GM23338 (cell line): Measurements from ENCODE around the gene FKBP5. TPM values are rescaled to one million over a fixed set of nuclear protein-coding genes. Genes with fewer than 3 reads are reported as not detected.
A peak's percentile ranks its signal among the peaks of the same experiment; 100 is the strongest.

ENCODE experiments used
- ATAC-seq: fragments of 200-7000 bp; cut with Tn5 transposase; 3 replicates; pipeline ENCODE4 v1.9.1; 2020
- DNase-seq: peaks from one replicate; pipeline ENCODE4 v3.0.0-alpha.2; 2015; ENCODE audit warnings: low spot score
- H2AFZ ChIP-seq: fragments of 200-600 bp; sonication (generic); 2 replicates; pipeline ENCODE4 v1.8.0; 2016; ENCODE audit warnings: antibody characterized with exemption, mild to moderate bottlenecking, moderate library complexity
- H3F3A ChIP-seq: fragments of 200-600 bp; sonication (generic); replicated peaks from 2 replicates; pipeline ENCODE4 v1.8.0; 2017; ENCODE audit warnings: antibody characterized with exemption, mixed run types, low read depth
- H3K27ac ChIP-seq: fragments of 200-600 bp; sonication (generic); 2 replicates; pipeline ENCODE4 v1.6.1; 2016; ENCODE audit warnings: low read depth
- H3K27me3 ChIP-seq: fragments of 200-600 bp; sonication (generic); 2 replicates; pipeline ENCODE4 v1.8.0; 2016; ENCODE audit warnings: mild to moderate bottlenecking, mixed run types, moderate library complexity; ENCODE audit not compliant: insufficient read depth
- H3K36me3 ChIP-seq: fragments of 200-600 bp; sonication (generic); 2 replicates; pipeline ENCODE4 v1.8.0; 2016; ENCODE audit warnings: mild to moderate bottlenecking; ENCODE audit not compliant: insufficient read depth
- H3K4me1 ChIP-seq: fragments of 200-600 bp; sonication (generic); 2 replicates; pipeline ENCODE4 v1.8.0; 2016; ENCODE audit warnings: mild to moderate bottlenecking, moderate library complexity; ENCODE audit not compliant: insufficient read depth
- H3K4me2 ChIP-seq: fragments of 200-600 bp; sonication (generic); 2 replicates; pipeline ENCODE4 v1.7.1; 2017; ENCODE audit warnings: mixed run types
- H3K4me3 ChIP-seq: fragments of 200-600 bp; sonication (generic); 2 replicates; pipeline ENCODE4 v1.6.1; 2016; ENCODE audit warnings: mixed run types
- H3K79me2 ChIP-seq: fragments of 200-600 bp; sonication (generic); replicated peaks from 2 replicates; pipeline ENCODE4 v1.8.0; 2017; ENCODE audit warnings: mild to moderate bottlenecking; ENCODE audit not compliant: insufficient read depth
- H3K9me2 ChIP-seq: fragments of 200-600 bp; sonication (generic); 2 replicates; pipeline ENCODE4 v1.8.0; 2017; ENCODE audit not compliant: insufficient read depth
- H4K20me1 ChIP-seq: fragments of 200-600 bp; sonication (generic); replicated peaks from 2 replicates; pipeline ENCODE4 v1.8.0; 2017; ENCODE audit warnings: mild to moderate bottlenecking; ENCODE audit not compliant: insufficient read depth
- H3K27ac Mint-ChIP-seq: 2 replicates; pipeline ENCODE4 v1.8.0; 2020; ENCODE audit warnings: inconsistent platforms, mild to moderate bottlenecking, moderate library complexity, mixed read lengths
- H3K27me3 Mint-ChIP-seq: 3 replicates; pipeline ENCODE4 v1.8.0; 2022; ENCODE audit warnings: low read depth, mild to moderate bottlenecking, moderate library complexity, mixed read lengths, inconsistent platforms; ENCODE audit not compliant: insufficient read depth, poor library complexity
- H3K36me3 Mint-ChIP-seq: 3 replicates; pipeline ENCODE4 v1.8.0; 2021; ENCODE audit warnings: low read depth, mild to moderate bottlenecking, inconsistent platforms, moderate library complexity, mixed read lengths
- H3K4me1 Mint-ChIP-seq: 3 replicates; pipeline ENCODE4 v1.8.0; 2020; ENCODE audit warnings: mild to moderate bottlenecking, inconsistent platforms, mixed read lengths
- H3K4me3 Mint-ChIP-seq: 3 replicates; pipeline ENCODE4 v1.8.0; 2021; ENCODE audit warnings: moderate library complexity, mild to moderate bottlenecking, inconsistent platforms, mixed read lengths
- H3K9me3 Mint-ChIP-seq: 3 replicates; pipeline ENCODE4 v1.8.0; 2020; ENCODE audit warnings: moderate library complexity, mild to moderate bottlenecking, inconsistent platforms, mixed read lengths
- CREB1 ChIP-seq: fragments of 250-450 bp; sonication (Bioruptor Pico); IDR thresholded peaks from 2 replicates; pipeline ENCODE4 v1.5.0; 2020; ENCODE audit warnings: low read depth, mild to moderate bottlenecking, moderate library complexity
- CTCF ChIP-seq, 2 experiments: fragments of 200-600 bp in 1 of 2; sonication (generic) in 1 of 2; conservative IDR thresholded peaks; 2 replicates each; pipeline versions ENCODE4 v1.5.1 to v1.6.1; 2016 to 2017; ENCODE audit warnings: antibody characterized with exemption in 2 of 2, low read depth in 2 of 2, mild to moderate bottlenecking in 2 of 2, moderate library complexity in 1 of 2
- ETS1 ChIP-seq: IDR thresholded peaks from 2 replicates; pipeline ENCODE4 v1.6.1; 2016; ENCODE audit warnings: antibody characterized with exemption
- EZH2 ChIP-seq: fragments of 200-600 bp; sonication (generic); IDR thresholded peaks from one replicate; pipeline ENCODE4 v1.8.0; 2017; ENCODE audit warnings: antibody characterized with exemption, mild to moderate bottlenecking, low read depth; ENCODE audit not compliant: unreplicated experiment
- EZH2phosphoT487 ChIP-seq: fragments of 200-600 bp; sonication (generic); IDR thresholded peaks from one replicate; pipeline ENCODE4 v1.8.1; 2018; ENCODE audit warnings: antibody characterized with exemption; ENCODE audit not compliant: unreplicated experiment
- JUNB ChIP-seq: IDR thresholded peaks from one replicate; pipeline ENCODE4 v1.6.1; 2016; ENCODE audit warnings: antibody characterized with exemption; ENCODE audit not compliant: unreplicated experiment
- NANOG ChIP-seq: IDR thresholded peaks from 2 replicates; pipeline ENCODE4 v1.6.1; 2016; ENCODE audit warnings: antibody characterized with exemption, borderline replicate concordance
- POLR2AphosphoS5 ChIP-seq: IDR thresholded peaks from 2 replicates; pipeline ENCODE4 v1.6.1; 2016; ENCODE audit warnings: antibody characterized with exemption, low read depth
- REST ChIP-seq: IDR thresholded peaks from one replicate; pipeline ENCODE4 v1.6.1; 2018; ENCODE audit warnings: antibody characterized with exemption; ENCODE audit not compliant: unreplicated experiment
- STAT1 ChIP-seq: IDR thresholded peaks from one replicate; pipeline ENCODE4 v1.6.1; 2016; ENCODE audit warnings: antibody characterized with exemption; ENCODE audit not compliant: unreplicated experiment
- ZNF114 ChIP-seq: fragments of 250-450 bp; sonication (Bioruptor Pico); IDR thresholded peaks from 2 replicates; pipeline ENCODE4 v1.5.0; 2020; ENCODE audit warnings: mild to moderate bottlenecking, moderate library complexity
- ZNF331 ChIP-seq: fragments of 250-450 bp; sonication (Bioruptor Pico); IDR thresholded peaks from 2 replicates; pipeline ENCODE4 v1.5.0; 2020; ENCODE audit warnings: low read depth, mild to moderate bottlenecking, moderate library complexity
- ZNF462 ChIP-seq: fragments of 250-450 bp; sonication (Bioruptor Pico); IDR thresholded peaks from 2 replicates; pipeline ENCODE4 v1.5.0; 2020; ENCODE audit warnings: mild to moderate bottlenecking, moderate library complexity
- polyA plus RNA-seq: library from polyadenylated mRNA; unstranded; fragments of >200 nt; fragmentation: Nextera tagmentation; extraction: Ambion mirVana; gene quantifications from 2 replicates; pipeline ENCODE4 v1.2.1, GENCODE V29; 2016
- total RNA-seq: library from RNA; depleted of rRNA; stranded (reverse); fragments of >200 nt; shearing (Covaris generic); gene quantifications from 2 replicates; pipeline ENCODE4 v1.2.3, GENCODE V29; 2014

The FKBP5 gene
- total and polyA plus RNA-seq, 2 experiments from 2014 or later = 19.8 to 28.6 TPM

GRCh38 chr6:35718911-35719381, 30.2 kb upstream of the FKBP5 start (continued):
- TF ChIP-seq REST (no peak), ZNF331 (CRISPR knock-in tag) (no peak), JUNB (no peak), POLR2AphosphoS5 (no peak)

GRCh38 chr6:35718375-35718736, 29.6 kb upstream of the FKBP5 start:
- H3K4me3 ChIP-seq = 0 out of 2 replicates have a peak overlapping the region, but pooled peaks have one; percentile 7
- H3K27me3 ChIP-seq = no peaks in the 10 kb centered on the region
- no peaks in the 10 kb centered on the region for H4K20me1 ChIP-seq
- peak overlapping the region; percentile 8; the same call in 1 of the 3 replicates for H3K4me3 Mint-ChIP-seq
- H3K27me3 Mint-ChIP-seq = peaks cover 28% of the 10 kb centered on the region
- peak overlapping the region; percentile 82 for H3K27ac ChIP-seq
- H3K36me3 Mint-ChIP-seq = no peaks in the 10 kb centered on the region
- H2AFZ ChIP-seq = peak overlapping the region; percentile 2; the same call in 1 of the 2 replicates
- H3K9me3 Mint-ChIP-seq = no peaks in the 10 kb centered on the region
- H3K36me3 ChIP-seq = no peaks in the 10 kb centered on the region
- no peaks in the 10 kb centered on the region for H3K9me2 ChIP-seq
- peaks cover 40% of the 10 kb centered on the region for H3K4me1 ChIP-seq
- DNase-seq (peak; percentile 63), ATAC-seq (peak; percentile 45)
- peaks cover 55% of the 10 kb centered on the region for H3K4me1 Mint-ChIP-seq
- H3K79me2 ChIP-seq = no peaks in the 10 kb centered on the region
- peak overlapping the region; percentile 93 for H3K27ac Mint-ChIP-seq
- H3K4me2 ChIP-seq = peak overlapping the region; percentile 53
- peaks cover 29% of the 10 kb centered on the region for H3F3A ChIP-seq
- TF ChIP-seq POLR2AphosphoS5 (no peak), STAT1 (no peak), CREB1 (CRISPR knock-in tag) (no peak), ZNF462 (CRISPR knock-in tag) (no peak), ZNF114 (CRISPR knock-in tag) (no peak), JUNB (no peak), ZNF331 (CRISPR knock-in tag) (no peak), NANOG (no peak), ETS1 (no peak), EZH2 (no peak), CTCF (conservative IDR thresholded peaks at IDR 0.05; ENCODE audit: low read depth in 2 of 2) (no peak), EZH2phosphoT487 (no peak)
